ENCODE measurements around the gene ACY1. TPM values are rescaled to one million over a fixed set of nuclear protein-coding genes. Genes with fewer than 3 reads are reported as not detected.
A peak's percentile ranks its signal among the peaks of the same experiment; 100 is the strongest.

The ACY1 gene
- total RNA-seq, 1 experiment from 2014 or later = 46.4 TPM

DNA sequence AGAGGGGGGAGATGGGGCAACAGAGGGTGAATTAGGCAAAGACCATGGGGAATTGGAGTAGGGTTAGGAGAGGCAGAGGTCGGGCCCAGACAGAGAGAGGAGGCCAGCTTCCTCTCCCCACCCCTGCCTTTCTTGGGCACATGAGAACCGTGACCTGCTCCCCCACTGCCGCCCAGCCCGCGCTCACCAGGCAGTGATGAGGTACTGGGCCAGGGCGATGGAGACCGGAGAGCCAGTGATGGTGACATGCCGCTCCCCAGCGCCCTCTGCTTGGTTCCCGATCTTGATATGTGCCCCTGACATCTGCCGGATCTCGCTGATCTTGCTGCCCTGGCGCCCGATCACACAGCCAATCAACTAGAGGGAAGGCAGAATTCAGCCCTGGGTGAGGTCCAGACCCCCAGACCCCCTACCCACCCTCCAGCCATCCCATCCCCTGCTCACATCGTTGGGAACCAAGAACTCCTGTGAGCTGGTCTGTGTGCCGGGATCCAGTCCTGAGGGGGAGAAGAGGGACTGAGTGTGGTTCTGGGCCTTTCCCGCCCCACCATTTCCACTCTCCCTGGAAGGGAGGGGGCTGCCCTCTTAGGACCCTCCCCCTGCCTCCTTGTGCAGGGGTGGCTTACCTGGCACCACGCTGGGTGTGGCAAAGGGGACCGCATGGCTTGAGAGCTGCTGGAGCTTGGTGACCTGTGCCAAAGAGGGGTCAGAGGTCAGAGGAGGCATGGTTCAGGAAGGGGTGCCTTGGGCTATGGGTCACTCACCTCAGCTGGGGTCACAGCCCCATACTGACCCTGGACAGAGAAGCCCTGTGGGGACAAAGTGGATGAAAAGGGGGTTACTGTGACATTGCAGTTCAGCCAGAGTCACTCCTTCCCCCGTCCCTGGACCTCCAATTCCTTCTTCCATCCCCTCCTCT lies 24.5 kb upstream of the ACY1 start:
- Histone ChIP-seq H3K36me3 (no peaks in the 10 kb centered on the region), H3K4me3 (no peak overlapping the region)
- no peak for DNase-seq

DNA sequence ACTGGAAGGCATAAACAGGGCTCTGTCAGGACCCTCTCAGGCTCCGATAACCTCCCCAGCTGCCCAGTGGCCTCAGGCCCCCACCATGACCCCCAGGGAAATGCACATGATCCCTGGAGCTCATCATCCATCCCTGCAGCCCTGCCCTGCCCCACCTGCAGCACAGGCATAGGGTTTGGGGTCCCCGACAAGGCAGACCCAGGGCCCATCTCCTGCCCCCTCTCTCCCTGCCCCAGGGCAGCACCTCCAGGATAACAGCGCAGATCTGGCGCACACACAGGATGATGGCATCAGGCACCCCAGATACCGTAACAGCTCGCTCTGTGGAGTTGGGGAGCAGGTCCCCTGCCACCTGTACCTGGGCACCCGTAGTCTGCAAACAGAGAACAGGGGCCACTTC lies 23.7 kb upstream of the ACY1 start:
- H3K9me3 ChIP-seq = no peaks in the 10 kb centered on the region
- no peaks in the 10 kb centered on the region for H3K27me3 ChIP-seq
- DNase-seq = no peak
- H3K4me3 ChIP-seq = no peak overlapping the region
- no peaks in the 10 kb centered on the region for H3K36me3 ChIP-seq

More for the DNA sequence above, 24.5 kb upstream of the ACY1 start:
- no peaks in the 10 kb centered on the region for H3K9me3 ChIP-seq
- no peaks in the 10 kb centered on the region for H3K27me3 ChIP-seq

DNA sequence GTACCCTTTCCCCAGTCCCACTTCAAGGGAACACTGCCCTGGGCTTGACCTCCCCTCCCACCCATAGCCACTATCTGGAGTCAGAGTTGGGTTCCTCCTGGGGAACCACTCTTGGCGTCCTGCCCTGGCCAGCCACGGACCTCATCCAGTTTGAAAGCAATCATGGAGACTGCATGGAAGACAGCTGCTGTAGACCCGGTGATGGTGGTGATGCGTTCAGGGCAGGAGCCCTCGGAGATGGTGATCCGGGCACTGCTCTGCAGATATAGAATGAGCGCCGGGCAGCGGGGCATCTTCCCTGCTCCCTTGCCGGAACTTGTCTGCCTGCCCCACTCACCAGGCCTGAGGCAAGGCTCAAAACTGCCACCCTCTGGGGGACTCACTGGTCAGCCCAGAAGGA lies 22.9 kb upstream of the ACY1 start:
- H3K27me3 ChIP-seq = no peaks in the 10 kb centered on the region
- no peaks in the 10 kb centered on the region for H3K9me3 ChIP-seq
- no peaks in the 10 kb centered on the region for H3K36me3 ChIP-seq
- no peak overlapping the region for H3K4me3 ChIP-seq
- DNase-seq = no peak

DNA sequence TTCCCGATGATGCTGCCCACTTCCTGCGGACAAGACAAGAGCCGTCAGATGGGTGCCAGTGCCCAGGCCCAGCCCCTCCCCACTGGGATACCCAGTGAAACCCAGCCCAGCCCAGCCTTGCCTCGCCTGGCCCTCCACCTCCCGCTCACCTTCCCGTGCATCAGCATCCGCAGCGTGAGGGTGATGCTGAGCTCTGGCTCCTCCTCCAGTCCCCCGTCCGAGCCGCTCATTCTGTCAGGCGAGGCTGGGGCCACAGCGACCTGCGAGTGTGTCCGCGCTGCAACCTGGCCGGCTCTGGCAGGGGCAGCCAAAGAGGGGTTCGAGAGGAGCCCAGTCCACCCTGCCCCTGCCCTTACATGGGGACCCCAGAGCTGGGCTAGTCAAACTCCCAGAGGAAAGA lies 22.3 kb upstream of the ACY1 start:
- DNase-seq = no peak
- Histone ChIP-seq H3K36me3 (no peaks in the 10 kb centered on the region), H3K9me3 (no peaks in the 10 kb centered on the region), H3K27me3 (no peaks in the 10 kb centered on the region), H3K4me3 (no peak overlapping the region)

DNA sequence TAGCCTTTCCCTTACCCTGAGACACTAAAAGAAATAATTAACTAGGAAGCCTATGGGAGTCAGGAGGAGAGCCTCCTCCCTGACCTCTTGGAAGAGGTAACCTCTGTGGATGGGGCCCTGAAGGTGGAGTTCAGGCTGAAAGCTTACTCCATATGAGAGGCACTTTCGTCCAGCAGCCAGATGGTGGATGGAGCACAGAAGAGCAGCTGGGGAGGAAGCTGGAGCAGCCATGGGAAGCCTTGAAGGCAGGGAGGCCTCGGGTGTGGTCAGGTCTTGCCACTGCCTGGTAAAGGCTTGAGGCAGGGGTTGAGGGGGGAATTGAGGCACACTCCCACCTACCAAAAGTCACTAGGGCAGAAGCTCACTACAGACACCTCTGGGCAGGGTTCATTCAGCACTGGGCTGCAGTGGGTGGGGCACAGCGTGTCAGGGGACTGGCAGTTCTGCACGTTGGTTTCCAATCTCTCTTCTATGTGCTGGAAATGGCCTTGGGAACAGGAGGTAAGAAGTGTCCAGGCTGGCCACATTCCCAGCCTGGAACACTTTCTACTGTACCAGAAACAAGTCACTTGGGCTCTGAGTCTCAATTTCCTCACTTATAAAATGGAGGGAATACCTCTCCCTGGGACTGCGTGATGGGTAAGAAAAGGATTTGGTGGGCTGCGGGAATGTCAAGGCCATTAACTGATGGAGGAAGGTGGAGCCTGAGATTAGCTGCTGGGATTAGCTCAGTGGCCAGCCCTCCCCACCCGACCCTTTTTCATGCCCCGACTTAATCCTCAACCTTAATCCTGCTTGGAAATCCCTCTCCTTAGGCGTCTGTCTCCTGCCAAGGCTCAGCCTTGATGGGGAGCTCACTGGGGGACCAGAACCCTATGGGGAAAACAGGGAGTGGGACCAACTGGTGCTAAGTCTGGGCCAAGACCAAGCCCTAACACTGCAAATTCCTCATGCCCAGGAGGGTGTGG lies 21.4 kb upstream of the ACY1 start:
- Histone ChIP-seq H3K36me3 (no peaks in the 10 kb centered on the region), H3K4me3 (no peak overlapping the region), H3K9me3 (no peaks in the 10 kb centered on the region), H3K27me3 (no peaks in the 10 kb centered on the region)
- no peak for DNase-seq

DNA sequence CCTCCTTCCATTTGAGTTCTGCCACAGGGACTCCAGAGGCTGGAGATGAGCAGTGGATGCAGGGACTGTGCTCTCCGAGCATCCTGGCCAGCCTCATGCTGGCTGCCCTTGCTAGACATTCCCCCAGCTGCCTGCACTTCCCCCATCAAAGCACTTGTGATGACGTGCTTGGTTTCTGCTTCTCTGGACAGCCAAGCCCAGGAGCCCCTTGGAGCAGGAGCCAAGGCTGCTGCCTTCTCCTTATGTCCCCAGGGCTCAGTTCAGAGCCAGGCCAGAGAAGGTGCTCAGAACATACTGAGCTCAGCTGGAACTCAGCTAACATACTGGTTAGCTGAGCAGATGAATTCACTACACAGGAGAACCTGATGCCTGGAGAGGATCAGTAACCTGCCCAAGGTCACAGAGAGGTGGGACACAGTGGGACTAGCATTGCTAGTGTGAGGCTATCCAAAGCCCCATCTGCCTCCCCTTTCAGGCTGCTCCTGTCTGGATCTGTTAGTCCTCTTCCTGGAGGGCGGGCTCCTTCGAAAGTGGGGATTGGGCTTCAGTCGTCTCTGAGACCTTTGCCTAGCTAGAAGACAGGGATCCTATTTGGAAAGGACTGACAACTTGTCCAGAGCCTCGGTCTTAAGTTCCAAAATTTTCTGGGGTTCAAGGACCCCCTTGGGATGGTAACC lies 20.3 kb upstream of the ACY1 start:
- Histone ChIP-seq H3K27me3 (no peaks in the 10 kb centered on the region), H3K36me3 (no peaks in the 10 kb centered on the region), H3K9me3 (no peaks in the 10 kb centered on the region), H3K4me3 (no peak overlapping the region)
- DNase-seq = no peak

DNA sequence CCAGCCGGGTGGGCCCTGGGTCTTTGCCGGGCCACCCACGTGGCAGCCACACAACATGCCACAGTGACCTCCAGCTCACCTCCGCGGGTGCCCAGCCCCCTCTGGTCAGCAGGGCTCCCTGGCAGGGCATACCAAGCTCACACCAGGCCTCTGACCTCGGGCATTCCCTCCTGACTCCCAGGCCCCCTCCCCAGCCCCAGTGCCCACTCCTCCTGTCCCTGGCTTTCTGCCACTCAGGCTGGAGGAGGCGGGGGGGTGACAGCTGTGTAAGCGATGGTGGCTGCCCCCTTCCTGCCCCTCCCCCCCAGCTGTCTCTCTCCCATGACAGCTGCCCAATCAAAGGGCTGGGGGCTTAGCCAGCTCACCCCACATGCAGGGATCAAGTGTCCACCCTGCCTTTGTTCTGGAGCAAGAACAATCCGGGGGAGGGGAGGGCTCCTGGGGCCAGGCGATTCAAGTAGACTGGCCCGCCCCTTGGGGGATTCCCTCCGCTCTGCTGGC lies 19.3 kb upstream of the ACY1 start:
- H3K36me3 ChIP-seq = no peaks in the 10 kb centered on the region
- H3K4me3 ChIP-seq = no peak overlapping the region
- DNase-seq = no peak
- H3K27me3 ChIP-seq = no peaks in the 10 kb centered on the region
- H3K9me3 ChIP-seq = no peaks in the 10 kb centered on the region

DNA sequence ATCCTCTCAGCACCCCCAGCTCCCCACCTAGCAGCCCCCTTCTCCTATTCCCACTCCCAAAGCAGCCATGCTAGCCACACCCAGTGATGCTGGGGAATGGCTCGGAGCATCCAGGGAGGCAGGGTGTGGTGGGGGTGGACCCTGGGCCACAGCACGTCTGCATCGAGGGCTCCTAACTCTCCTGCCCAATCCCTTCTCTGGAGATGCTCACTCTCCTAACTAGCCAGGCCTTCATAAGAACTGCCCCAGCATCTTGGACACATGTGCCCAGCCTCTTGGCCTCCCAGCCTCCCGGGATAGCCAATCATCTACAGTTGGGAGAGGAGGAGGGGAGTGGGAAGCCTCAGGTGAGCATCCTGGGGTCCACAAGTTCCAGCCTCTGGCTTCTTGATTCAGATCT lies 18.8 kb upstream of the ACY1 start:
- DNase-seq = no peak
- H3K36me3 ChIP-seq = no peaks in the 10 kb centered on the region
- no peak overlapping the region for H3K4me3 ChIP-seq
- no peaks in the 10 kb centered on the region for H3K9me3 ChIP-seq
- no peaks in the 10 kb centered on the region for H3K27me3 ChIP-seq

DNA sequence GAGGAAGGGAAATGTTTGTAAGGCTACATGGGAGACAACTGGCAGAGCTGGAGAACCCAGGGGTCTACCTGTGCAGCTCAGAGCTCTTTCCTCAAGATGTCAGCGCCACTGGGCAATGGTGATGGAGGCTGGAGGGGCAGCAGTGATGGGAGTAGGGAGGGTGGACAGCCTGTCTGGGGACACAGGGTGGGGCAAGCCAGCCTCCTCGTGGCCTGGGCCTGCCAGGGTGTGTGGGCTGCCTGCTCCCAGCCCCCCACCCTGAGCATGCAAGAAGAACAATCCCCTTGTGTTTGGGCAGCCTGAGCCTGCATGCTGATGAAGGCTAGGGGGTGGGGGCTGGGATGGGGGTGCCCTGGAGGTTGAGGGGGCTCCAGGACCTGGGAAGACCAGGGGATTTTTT lies 17.3 kb upstream of the ACY1 start:
- H3K27me3 ChIP-seq = no peaks in the 10 kb centered on the region
- no peaks in the 10 kb centered on the region for H3K36me3 ChIP-seq
- H3K4me3 ChIP-seq = no peak overlapping the region
- H3K9me3 ChIP-seq = no peaks in the 10 kb centered on the region
- no peak for DNase-seq

DNA sequence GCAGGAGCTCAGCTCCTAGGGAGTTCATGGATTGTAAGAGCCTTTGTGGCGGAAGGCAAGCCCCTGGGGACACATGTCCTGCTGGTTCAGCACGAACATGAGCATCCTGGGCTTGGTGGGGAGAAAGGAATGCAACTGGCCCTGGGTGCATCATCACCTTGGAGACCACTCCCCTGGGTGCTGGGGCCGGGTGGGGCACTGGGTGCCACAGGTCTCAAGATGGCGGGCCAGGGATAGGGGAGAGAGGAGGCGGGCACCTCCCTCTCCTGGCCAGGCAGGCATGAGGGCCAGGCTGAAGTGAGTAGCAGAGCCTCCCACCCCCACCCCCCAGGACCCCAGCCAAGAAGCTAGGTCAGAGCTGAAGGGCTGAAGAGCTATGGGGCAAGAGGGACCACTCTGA lies 16.8 kb upstream of the ACY1 start:
- Histone ChIP-seq H3K36me3 (peaks cover under 1% of the 10 kb centered on the region; the same call in 1 of the 2 replicates), H3K27me3 (no peaks in the 10 kb centered on the region), H3K4me3 (peak overlapping the region; percentile 59), H3K9me3 (no peaks in the 10 kb centered on the region)
- no peak for DNase-seq

DNA sequence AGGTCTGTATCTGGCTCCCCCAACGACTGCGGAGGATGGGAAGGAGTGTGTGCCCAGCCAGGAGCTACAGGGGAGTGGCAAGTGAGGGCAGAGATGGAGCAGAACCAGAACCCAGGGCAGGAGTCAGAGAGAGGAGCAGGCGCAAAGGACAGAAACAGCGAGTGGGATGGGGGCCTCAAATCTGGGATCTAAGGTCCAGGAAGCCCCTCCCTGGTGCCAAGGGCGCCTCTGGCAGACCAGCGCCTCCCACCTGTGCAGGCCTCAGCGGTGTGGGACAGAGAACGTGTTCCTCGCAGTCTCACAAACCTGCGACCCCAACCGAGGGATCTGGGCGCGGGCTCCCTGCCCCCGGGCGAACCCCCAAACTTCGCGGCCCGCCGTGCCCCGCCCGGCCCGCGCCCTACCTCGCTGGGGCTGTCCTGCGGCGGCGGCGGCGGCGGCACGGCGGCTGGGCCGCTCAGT lies 16.4 kb upstream of the ACY1 start:
- Histone ChIP-seq H3K27me3 (no peaks in the 10 kb centered on the region), H3K9me3 (no peaks in the 10 kb centered on the region), H3K36me3 (peaks cover 2% of the 10 kb centered on the region; the same call in 1 of the 2 replicates), H3K4me3 (peak overlapping the region; percentile 59)
- no peak for DNase-seq

DNA sequence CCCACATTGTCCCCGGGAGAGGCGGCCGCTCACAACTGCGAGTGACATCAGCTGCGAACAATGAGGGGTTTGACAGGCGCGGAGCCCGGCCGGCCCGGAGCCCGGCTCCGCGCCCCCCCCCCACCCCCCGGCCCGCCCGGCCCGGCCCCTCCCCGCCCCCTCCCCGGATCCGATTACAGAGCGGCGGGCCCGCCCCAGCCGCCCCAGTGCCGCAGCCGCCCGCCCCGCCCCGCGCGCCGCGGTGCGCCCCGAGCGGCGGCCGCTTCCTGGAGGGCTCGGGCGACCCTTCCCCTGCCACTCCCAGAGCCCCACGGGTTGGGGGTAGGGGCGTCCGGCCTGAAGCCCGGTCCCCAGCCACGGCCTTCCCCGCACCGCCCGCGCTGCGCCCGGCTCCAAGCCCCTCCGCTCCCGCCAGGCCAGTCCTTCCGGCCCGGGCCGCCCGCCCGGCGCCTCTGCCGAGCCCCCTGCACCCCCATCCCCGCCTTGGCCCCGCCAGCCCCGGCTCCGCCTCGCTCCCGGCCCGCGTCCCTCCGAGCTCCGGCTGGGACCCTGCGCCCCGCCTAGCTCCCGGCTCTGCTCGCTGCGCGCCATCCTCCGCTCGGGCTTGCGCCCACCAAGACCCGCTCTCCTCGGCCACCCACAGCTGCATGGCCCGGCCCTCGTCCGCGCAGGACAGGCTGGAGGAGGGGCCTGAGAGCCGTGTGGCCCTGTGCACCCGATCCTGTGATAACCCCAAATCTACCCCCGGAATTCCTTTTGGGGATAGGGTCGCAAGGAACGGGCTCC lies 15.8 kb upstream of the ACY1 start, which contains the start of gene PCBP4:
Gene PCBP4 (minus strand): TSS at position 71 of the 786 bp plus-strand sequence. CDS start 6,214 bp downstream, outside the sequence.
- Histone ChIP-seq H3K9me3 (no peaks in the 10 kb centered on the region), H3K36me3 (peaks cover 2% of the 10 kb centered on the region; the same call in 1 of the 2 replicates), H3K4me3 (peak within 1 kb of the TSS; percentile 59), H3K27me3 (no peaks in the 10 kb centered on the region)
- DNase-seq = peak; percentile 46

DNA sequence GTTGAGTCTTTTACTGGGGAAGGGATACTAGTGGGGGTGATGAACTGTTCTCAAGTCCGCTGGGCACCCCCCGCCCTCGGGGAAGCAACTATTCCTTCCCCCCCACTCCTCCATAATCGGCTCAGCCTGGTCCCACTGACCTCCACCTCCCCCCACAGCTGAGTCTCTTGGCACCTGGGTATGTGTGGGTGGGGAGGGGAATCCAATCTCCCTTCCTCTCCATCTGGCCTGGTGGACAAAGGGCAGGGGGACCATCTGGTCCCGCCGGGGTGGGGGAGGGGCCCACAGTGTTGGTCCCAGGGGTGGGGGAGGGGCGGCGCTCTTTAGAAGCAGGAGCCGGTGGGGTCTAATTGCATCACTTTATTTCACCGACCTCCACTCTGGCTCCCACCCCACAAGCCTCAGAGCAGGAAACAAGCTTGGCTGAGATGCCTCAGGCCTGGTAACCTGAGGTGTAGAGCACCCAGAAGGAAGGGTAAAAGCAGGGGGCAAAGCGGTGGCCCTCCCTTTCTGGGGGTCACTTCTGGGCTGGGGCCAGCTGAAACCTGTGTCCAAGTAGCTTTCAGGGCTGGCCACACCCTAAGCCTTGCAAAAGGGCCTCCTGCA lies 15.1 kb upstream of the ACY1 start:
- Histone ChIP-seq H3K27me3 (no peaks in the 10 kb centered on the region), H3K9me3 (no peaks in the 10 kb centered on the region), H3K36me3 (peaks cover 2% of the 10 kb centered on the region; the same call in 1 of the 2 replicates), H3K4me3 (peak overlapping the region; percentile 59)
- peak; percentile 57 for DNase-seq

DNA sequence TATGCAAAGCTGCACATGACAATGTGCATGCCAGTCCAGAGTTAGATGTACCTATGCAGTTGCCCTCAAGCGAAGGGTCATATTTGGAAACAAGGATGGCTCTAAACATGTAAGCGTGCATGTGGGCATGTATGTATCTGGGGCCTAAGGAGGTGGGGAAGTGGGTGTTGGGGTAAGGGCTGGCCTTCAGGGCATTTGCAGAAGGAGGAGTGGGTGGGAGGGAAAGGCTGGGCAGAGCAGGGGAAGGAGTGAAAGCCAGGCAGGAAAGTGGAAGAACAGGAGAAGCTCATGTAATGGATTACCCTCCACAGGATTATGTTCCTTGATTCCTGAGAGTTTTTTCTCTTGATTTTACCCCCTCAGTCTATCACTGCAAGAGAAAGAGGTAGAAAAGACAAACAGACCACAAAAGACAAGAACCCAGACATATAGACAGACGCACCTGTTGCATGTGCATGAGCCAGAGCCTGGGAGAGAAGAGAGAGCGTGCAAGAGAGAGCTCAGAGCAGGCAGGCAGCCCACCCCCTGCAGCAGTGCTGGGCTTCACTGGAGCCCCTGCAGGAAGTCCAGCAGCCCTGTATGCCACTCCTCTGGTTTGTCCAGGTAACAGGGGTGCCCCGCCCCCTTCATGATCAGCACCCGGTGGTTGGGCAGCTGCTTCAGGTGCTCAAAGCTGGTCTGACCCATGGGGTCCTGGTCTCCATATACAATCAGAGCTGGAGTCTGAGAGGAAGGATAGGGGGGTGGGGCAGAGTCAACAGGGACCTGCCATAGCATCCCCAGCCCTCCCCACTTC lies 14.3 kb upstream of the ACY1 start:
- peaks cover 2% of the 10 kb centered on the region; the same call in 1 of the 2 replicates for H3K36me3 ChIP-seq
- no peak for DNase-seq
- H3K9me3 ChIP-seq = no peaks in the 10 kb centered on the region
- no peaks in the 10 kb centered on the region for H3K27me3 ChIP-seq
- H3K4me3 ChIP-seq = no peak overlapping the region
